ENCODE results near the gene GPR150. TPM values are rescaled to one million over a fixed set of nuclear protein-coding genes. Genes with fewer than 3 reads are reported as not detected.
"Not testable (repeated sequence)": the region's sequence is repeated elsewhere in the genome, so short reads cannot be mapped to it uniquely, and the experiment has no call there.

GPR150 gene
- total and polyA plus RNA-seq, 12 donors: 0.03 to 0.74 (median 0.30) TPM

DNA sequence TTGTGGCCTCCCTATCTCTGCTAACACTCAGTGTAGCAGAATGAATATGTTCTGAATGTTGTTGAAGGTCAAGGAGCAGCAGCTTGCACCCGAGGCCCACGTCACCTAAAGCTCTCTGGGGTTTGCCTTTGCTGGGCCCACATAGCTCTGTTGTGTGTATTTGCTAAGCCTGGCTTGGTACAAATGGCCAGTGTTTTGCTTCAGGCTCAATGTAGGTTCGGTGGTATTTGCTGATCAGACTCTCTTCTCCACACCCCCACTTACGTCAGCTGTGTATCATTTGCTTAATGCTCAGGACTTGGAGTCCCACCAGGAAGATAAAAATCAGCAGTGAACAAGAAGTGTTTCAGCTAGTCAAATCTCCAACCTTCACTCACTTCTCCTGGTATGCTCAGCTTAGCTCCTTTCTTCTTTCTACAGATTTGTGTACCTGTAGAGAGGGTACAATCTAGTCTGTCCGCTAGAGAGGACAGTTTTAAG, 21.9 kb downstream of the GPR150 start:
- peak in 1 of 2 donors; percentile 19 for TF ChIP-seq POLR2A (IDR thresholded peaks at IDR 0.05)
- TF ChIP-seq, protein P1, sequence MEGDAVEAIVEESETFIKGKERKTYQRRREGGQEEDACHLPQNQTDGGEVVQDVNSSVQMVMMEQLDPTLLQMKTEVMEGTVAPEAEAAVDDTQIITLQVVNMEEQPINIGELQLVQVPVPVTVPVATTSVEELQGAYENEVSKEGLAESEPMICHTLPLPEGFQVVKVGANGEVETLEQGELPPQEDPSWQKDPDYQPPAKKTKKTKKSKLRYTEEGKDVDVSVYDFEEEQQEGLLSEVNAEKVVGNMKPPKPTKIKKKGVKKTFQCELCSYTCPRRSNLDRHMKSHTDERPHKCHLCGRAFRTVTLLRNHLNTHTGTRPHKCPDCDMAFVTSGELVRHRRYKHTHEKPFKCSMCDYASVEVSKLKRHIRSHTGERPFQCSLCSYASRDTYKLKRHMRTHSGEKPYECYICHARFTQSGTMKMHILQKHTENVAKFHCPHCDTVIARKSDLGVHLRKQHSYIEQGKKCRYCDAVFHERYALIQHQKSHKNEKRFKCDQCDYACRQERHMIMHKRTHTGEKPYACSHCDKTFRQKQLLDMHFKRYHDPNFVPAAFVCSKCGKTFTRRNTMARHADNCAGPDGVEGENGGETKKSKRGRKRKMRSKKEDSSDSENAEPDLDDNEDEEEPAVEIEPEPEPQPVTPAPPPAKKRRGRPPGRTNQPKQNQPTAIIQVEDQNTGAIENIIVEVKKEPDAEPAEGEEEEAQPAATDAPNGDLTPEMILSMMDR (IDR thresholded peaks at IDR 0.05): no peak
- 51 to 75% (median 63%) methylated on average over 3 to 5 of the region's 5 CpGs for WGBS, 4 donors
- Histone ChIP-seq H3K27ac (peak overlapping the region in 3 of 5 donors; percentile 6 to 47 (median 46)), H3K4me1 (replicated peaks in 1 of 2) (no peaks in the 10 kb centered on the region), H3K4me3 (no peak overlapping the region), H3K9me3 (replicated peaks in 1 of 3) (no peaks in the 10 kb centered on the region), H3K36me3 (replicated peaks in 1 of 2) (no peaks in the 10 kb centered on the region), H3K27me3 (no peaks in the 10 kb centered on the region)
- peak in 5 of 7 donors; percentile 23 to 69 (median 61) for DNase-seq
- intact Hi-C loops (cut with DNase I): no loop called here

DNA sequence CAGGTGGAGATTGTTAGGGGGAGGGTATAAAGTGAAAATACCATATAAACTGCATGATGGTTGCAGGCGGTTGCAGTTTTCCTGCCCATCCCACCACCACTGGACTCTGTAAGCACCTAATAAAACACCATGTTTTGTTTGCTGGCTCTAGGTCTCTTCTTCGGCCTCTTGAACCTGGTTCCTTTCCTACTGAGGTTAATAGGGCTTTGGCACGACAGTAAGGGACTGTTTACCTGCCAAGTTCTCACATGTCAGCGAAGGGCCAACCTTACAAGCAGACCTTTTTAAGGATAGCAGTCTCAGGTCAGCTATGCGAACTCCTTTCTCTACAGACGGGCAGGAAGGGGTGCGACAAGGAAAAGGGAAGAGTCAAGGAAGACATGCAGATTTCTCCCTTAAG, 23.3 kb downstream of the GPR150 start:
- intact Hi-C loops (cut with DNase I): no loop called here
- no peak for TF ChIP-seq POLR2A (IDR thresholded peaks at IDR 0.05)
- TF ChIP-seq, protein P1 (IDR thresholded peaks at IDR 0.05): no peak
- Histone ChIP-seq H3K36me3 (replicated peaks in 1 of 2) (no peaks in the 10 kb centered on the region), H3K9me3 (replicated peaks in 1 of 3) (no peaks in the 10 kb centered on the region), H3K4me3 (no peak overlapping the region), H3K27me3 (no peaks in the 10 kb centered on the region), H3K27ac (no peak overlapping the region), H3K4me1 (replicated peaks in 1 of 2) (peaks cover 9 to 13% of the 10 kb centered on the region in 2 donors)
- 84 to 87% (median 85%) methylated on average over 7 of the region's 7 CpGs for WGBS, 4 donors
- no peak for DNase-seq

DNA sequence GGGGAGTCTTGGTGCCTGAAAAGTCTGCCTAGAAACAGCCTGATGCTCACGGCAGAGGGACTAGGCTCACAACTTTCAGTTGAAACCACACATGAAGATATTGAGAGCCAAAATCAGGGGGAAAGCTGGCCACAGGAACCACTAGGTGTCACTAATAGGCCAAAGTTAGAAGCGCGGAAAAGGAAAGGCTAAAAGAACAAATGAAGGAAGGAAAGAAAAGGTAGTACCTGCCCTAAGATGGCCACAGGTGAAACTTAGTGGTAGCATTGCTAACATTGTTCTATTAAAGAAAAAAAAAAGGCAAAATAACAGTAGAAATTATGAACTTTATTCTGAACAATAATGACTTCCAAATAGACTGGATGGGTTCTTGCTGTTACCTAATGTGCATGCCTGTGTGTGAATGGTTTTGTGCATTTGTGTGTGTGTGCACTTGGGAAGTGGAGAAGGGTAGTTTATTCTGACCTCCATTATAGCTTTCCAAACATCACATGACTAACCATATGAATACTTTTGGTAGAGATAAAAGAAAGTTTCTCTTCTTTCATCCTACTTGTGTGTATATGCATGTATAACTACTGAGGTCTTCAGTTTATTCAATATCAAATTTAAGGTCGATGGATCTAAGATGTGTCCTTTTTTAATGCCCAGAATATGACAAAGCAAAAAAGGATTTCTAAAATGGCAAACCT, 24.6 kb downstream of the GPR150 start:
- H3K36me3 ChIP-seq (replicated peaks in 1 of 2): no peaks in the 10 kb centered on the region
- no peaks in the 10 kb centered on the region for H3K9me3 ChIP-seq (replicated peaks in 1 of 3)
- 13 to 16% (median 15%) methylated on average over 4 of the region's 4 CpGs for WGBS, 4 donors
- TF ChIP-seq POLR2A (IDR thresholded peaks at IDR 0.05): no peak
- TF ChIP-seq, protein P1 (IDR thresholded peaks at IDR 0.05): peak; percentile 48 to 87 (median 72)
- H3K4me1 ChIP-seq (replicated peaks in 1 of 2): peaks cover 9 to 16% of the 10 kb centered on the region in 2 donors
- H3K27me3 ChIP-seq: no peaks in the 10 kb centered on the region
- H3K4me3 ChIP-seq: no peak overlapping the region
- peak; percentile 42 to 81 (median 57) for DNase-seq
- peak overlapping the region in 1 of 5 donors; percentile 15 for H3K27ac ChIP-seq
- intact Hi-C loops (cut with DNase I): loop anchor here in 1 of 2 donors (2.0 kb wide), 1 partner anchor 200 kb away; no protein-coding TSS in a partner anchor

DNA sequence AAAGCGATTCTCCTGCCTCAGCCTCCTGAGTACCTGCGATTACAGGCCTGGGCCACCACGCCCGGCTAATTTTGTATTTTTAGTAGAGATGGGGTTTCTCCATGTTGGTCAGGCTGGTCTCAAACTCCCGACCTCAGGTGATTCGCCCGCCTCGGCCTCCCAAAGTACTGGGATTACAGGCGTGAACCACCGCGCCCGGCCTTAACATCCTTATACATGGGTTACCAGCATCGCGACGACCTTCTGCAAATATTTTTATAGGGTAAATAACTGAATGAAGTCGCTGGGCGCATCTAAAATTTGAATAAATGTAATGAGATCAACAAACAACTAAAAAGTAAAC, 26.3 kb downstream of the GPR150 start:
- WGBS, 4 donors: 76 to 87% (median 81%) methylated on average over 15 to 17 of the region's 17 CpGs
- Histone ChIP-seq H3K27ac (peak overlapping the region in 4 of 5 donors; percentile 90 to 99 (median 95)), H3K4me1 (replicated peaks in 1 of 2) (peaks cover 9 to 16% of the 10 kb centered on the region in 2 donors)
- intact Hi-C loops (cut with DNase I); H3K4me3 ChIP-seq; H3K9me3 ChIP-seq (replicated peaks in 1 of 3); DNase-seq; H3K27me3 ChIP-seq; H3K36me3 ChIP-seq (replicated peaks in 1 of 2): not testable (repeated sequence)

All from adrenal gland (tissue), 12 donors.